Measurements from ENCODE around the gene ARMC2.
"Not testable (repeated sequence)": the region's sequence is repeated elsewhere in the genome, so short reads cannot be mapped to it uniquely, and the experiment has no call there.

The ARMC2 gene

GRCh38 chr6:108862479-108863191, 14.4 kb downstream of the ARMC2 start:
- no peak for TF ChIP-seq CTCF (IDR thresholded peaks at IDR 0.05; ENCODE audit: low read depth, low read length)
- no peaks in the 10 kb centered on the region for H3K27me3 ChIP-seq
- no peaks in the 10 kb centered on the region for H3K4me1 ChIP-seq
- H3K9me3 ChIP-seq = no peaks in the 10 kb centered on the region
- peaks cover 6% of the 10 kb centered on the region; the same call in 1 of the 2 replicates for H3K36me3 ChIP-seq
- H3K4me3 ChIP-seq (ENCODE audit: low read depth, low read length) = no peak overlapping the region
- DNase-seq = no peak

DNA sequence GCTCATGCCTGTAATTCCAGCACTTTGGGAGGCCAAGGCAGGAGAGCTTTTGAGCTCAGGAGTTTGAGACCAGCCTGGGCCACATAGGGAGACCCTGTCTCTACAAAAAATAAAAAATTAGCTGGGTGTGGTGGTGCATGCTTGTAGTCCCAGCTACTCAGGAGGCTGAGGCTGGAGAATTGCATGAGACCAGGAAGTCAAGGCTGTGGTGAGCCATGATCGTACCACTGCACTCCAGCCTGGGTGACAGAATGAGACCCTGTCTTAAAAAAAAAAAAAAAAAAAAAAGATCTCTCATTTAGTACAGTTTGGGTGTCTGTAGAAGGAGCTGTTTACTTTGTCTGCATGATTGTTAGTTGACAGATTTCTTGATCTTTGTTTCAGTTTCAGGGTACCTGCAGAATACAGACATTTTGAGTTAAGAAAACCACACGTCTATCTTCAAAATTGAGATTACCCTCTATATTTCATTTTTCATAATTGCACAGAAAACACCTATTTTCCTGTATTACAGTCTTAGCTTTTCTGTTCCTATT, 17.6 kb downstream of the ARMC2 start:
- not testable (repeated sequence) for H3K9me3 ChIP-seq; H3K4me1 ChIP-seq; H3K27me3 ChIP-seq; DNase-seq; H3K36me3 ChIP-seq; H3K4me3 ChIP-seq (ENCODE audit: low read depth, low read length)

- H3K36me3 ChIP-seq = no peaks in the 10 kb centered on the region
- no peaks in the 10 kb centered on the region for H3K27me3 ChIP-seq
- H3K4me3 ChIP-seq (ENCODE audit: low read depth, low read length) = no peak overlapping the region
- TF ChIP-seq CTCF (IDR thresholded peaks at IDR 0.05; ENCODE audit: low read depth, low read length) = no peak
- DNase-seq = no peak
- H3K4me1 ChIP-seq = no peaks in the 10 kb centered on the region
- H3K9me3 ChIP-seq = no peaks in the 10 kb centered on the region
Measured at GRCh38 chr6:108866798-108867197, 18.6 kb downstream of the ARMC2 start.

GRCh38 chr6:108868647-108869046, 20.4 kb downstream of the ARMC2 start:
- no peak for TF ChIP-seq CTCF (IDR thresholded peaks at IDR 0.05; ENCODE audit: low read depth, low read length)
- Histone ChIP-seq H3K27me3 (no peaks in the 10 kb centered on the region), H3K4me1 (no peaks in the 10 kb centered on the region), H3K4me3 (ENCODE audit: low read depth, low read length) (no peak overlapping the region), H3K36me3 (no peaks in the 10 kb centered on the region), H3K9me3 (no peaks in the 10 kb centered on the region)
- DNase-seq = no peak

DNA sequence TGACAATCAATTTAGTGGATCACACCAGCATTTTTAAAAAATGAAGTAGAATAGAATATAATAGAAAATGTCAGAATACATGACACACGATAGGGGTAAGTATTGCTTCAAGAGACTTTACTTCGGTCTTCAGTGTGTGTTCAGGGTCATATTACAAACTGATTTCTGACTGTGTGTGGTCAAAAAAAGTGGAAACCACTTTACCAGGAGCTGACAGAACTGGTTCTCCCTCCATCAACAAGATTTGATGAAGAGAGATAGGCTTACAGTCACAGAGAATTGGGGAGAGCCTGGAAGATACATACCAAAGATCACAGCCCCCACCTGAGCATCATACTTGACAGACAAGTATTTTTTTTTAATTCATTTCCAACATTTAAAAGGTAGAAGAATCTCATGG, 21.7 kb downstream of the ARMC2 start:
- no peaks in the 10 kb centered on the region for H3K27me3 ChIP-seq
- no peaks in the 10 kb centered on the region for H3K9me3 ChIP-seq
- no peaks in the 10 kb centered on the region for H3K36me3 ChIP-seq
- H3K4me3 ChIP-seq (ENCODE audit: low read depth, low read length) = no peak overlapping the region
- DNase-seq = no peak
- no peak for TF ChIP-seq CTCF (IDR thresholded peaks at IDR 0.05; ENCODE audit: low read depth, low read length)
- no peaks in the 10 kb centered on the region for H3K4me1 ChIP-seq

- DNase-seq = no peak
- TF ChIP-seq CTCF (IDR thresholded peaks at IDR 0.05; ENCODE audit: low read depth, low read length) = no peak
- no peak overlapping the region for H3K4me3 ChIP-seq (ENCODE audit: low read depth, low read length)
- no peaks in the 10 kb centered on the region for H3K36me3 ChIP-seq
- H3K9me3 ChIP-seq = no peaks in the 10 kb centered on the region
- H3K4me1 ChIP-seq = no peaks in the 10 kb centered on the region
- no peaks in the 10 kb centered on the region for H3K27me3 ChIP-seq
Measured at GRCh38 chr6:108870357-108870756, 22.1 kb downstream of the ARMC2 start.
